OCI-LY7 (cell line): ENCODE measurements around the gene TMIE. TPM values are rescaled to one million over a fixed set of nuclear protein-coding genes. Genes with fewer than 3 reads are reported as not detected.

Source experiments
- BruUV-seq: library from RNA; stranded (reverse); fragments of 400-500 nt; replicated peaks from 2 replicates; lab custom pipeline; 2021; lab: Mats Ljungman, UMichigan
- CTCF ChIA-PET: fragments of 300-600 bp; sonication (Branson Sonifier 250); formaldehyde crosslinking; loops from one replicate; lab custom pipeline; 2022; ENCODE audit warnings: antibody characterized with exemption; ENCODE audit not compliant: unreplicated experiment; lab: Charles Lee
- POLR2A ChIA-PET: fragments of 300-600 bp; sonication (Branson Sonifier 250); formaldehyde crosslinking; loops from one replicate; lab custom pipeline; 2022; ENCODE audit warnings: antibody characterized with exemption; lab: Charles Lee
- DNase-seq: peaks from one replicate; pipeline ENCODE4 v3.0.0-alpha.2; 2015; ENCODE audit warnings: low spot score
- H2AFZ ChIP-seq: fragments of 200-600 bp; sonication (generic), shearing (Covaris generic); 2 replicates; pipeline ENCODE4 v1.6.1; 2014; ENCODE audit warnings: mild to moderate bottlenecking, antibody characterized with exemption, low read length, moderate library complexity
- H3K27ac ChIP-seq: fragments of 200-600 bp; sonication (generic); 2 replicates; pipeline ENCODE4 v1.5.1; 2014; ENCODE audit warnings: mixed run types, low read depth, mild to moderate bottlenecking, moderate library complexity, low read length, inconsistent platforms; ENCODE audit not compliant: poor library complexity, severe bottlenecking
- H3K36me3 ChIP-seq: fragments of 200-600 bp; sonication (generic); 2 replicates; pipeline ENCODE4 v1.6.1; 2014; ENCODE audit warnings: mild to moderate bottlenecking, antibody characterized with exemption, low read length, moderate library complexity, mixed read lengths; ENCODE audit not compliant: insufficient read depth
- H3K4me1 ChIP-seq: fragments of 200-600 bp; sonication (generic); 2 replicates; pipeline ENCODE4 v1.5.1; 2014; ENCODE audit warnings: mild to moderate bottlenecking, low read length; ENCODE audit not compliant: insufficient read depth, poor library complexity, severe bottlenecking
- H3K4me2 ChIP-seq: fragments of 200-600 bp; sonication (generic); 2 replicates; pipeline ENCODE4 v1.6.1; 2014; ENCODE audit warnings: mild to moderate bottlenecking, low read length
- H3K4me3 ChIP-seq: fragments of 200-600 bp; sonication (generic); 2 replicates; pipeline ENCODE4 v1.5.1; 2014; ENCODE audit warnings: mild to moderate bottlenecking, low read depth, low read length; ENCODE audit not compliant: poor library complexity, severe bottlenecking
- H3K79me2 ChIP-seq: fragments of 200-600 bp; sonication (generic); 2 replicates; pipeline ENCODE4 v1.6.1; 2016; ENCODE audit warnings: low read depth, mild to moderate bottlenecking, low read length, moderate library complexity, mixed read lengths; ENCODE audit not compliant: insufficient read depth
- H3K9me2 ChIP-seq: fragments of 200-600 bp; sonication (generic); 2 replicates; pipeline ENCODE4 v1.6.1; 2016; ENCODE audit warnings: mild to moderate bottlenecking, low read length, mixed read lengths; ENCODE audit not compliant: insufficient read depth
- H3K9me3 ChIP-seq: fragments of 200-600 bp; sonication (generic); 2 replicates; pipeline ENCODE4 v1.6.1; 2014; ENCODE audit warnings: mild to moderate bottlenecking, mixed run types, low read length, mixed read lengths
- H4K20me1 ChIP-seq: fragments of 200-600 bp; sonication (generic); 2 replicates; pipeline ENCODE4 v1.6.1; 2014; ENCODE audit warnings: mild to moderate bottlenecking, antibody characterized with exemption, low read length, moderate library complexity, mixed read lengths; ENCODE audit not compliant: insufficient read depth
- CTCF ChIP-seq: fragments of 200-600 bp; sonication (generic); conservative IDR thresholded peaks from 2 replicates; pipeline ENCODE4 v1.5.1; 2014; ENCODE audit warnings: mild to moderate bottlenecking, antibody characterized with exemption, low read length, moderate library complexity, mixed read lengths
- EZH2phosphoT487 ChIP-seq: fragments of 200-600 bp; sonication (generic); IDR thresholded peaks from 2 replicates; pipeline ENCODE4 v1.6.1; 2018; ENCODE audit warnings: low read depth, borderline replicate concordance, mild to moderate bottlenecking, mixed run types, antibody characterized with exemption, low read length, moderate library complexity, mixed read lengths
- intact Hi-C: fragments of 100-400 bp; cut with micrococcal nuclease; formaldehyde crosslinking; loops from one replicate; pipeline ENCODE4 v1.10.0; 2022; ENCODE audit not compliant: unreplicated experiment
- total RNA-seq, 2 experiments: library from RNA; depleted of rRNA in 1 of 2; stranded (reverse); fragments of >200 nt in 1 of 2; shearing (Covaris generic) in 1 of 2; gene quantifications; 2 replicates each; pipeline ENCODE4 v1.2.3, GENCODE V29; 2014 to 2022

Gene TMIE
- total RNA-seq, 2 experiments from 2014 or later: not detected

GRCh38 chr3:46682974-46683373, 18.2 kb upstream of the TMIE start:
- Histone ChIP-seq H2AFZ (no peak overlapping the region), H3K4me2 (no peak overlapping the region), H3K79me2 (no peaks in the 10 kb centered on the region), H3K9me3 (no peaks in the 10 kb centered on the region), H3K9me2 (no peaks in the 10 kb centered on the region), H3K36me3 (no peaks in the 10 kb centered on the region), H3K27ac (no peak overlapping the region), H3K4me1 (no peaks in the 10 kb centered on the region), H4K20me1 (no peaks in the 10 kb centered on the region), H3K4me3 (no peak overlapping the region)
- POLR2A ChIA-PET: no interaction called here
- CTCF ChIA-PET: no interaction called here
- BruUV-seq: no TSS peak
- intact Hi-C loops: no loop called here
- DNase-seq: no peak
- TF ChIP-seq CTCF (no peak), EZH2phosphoT487 (no peak)

- TF ChIP-seq CTCF (no peak), EZH2phosphoT487 (no peak)
- Histone ChIP-seq H3K9me3 (no peaks in the 10 kb centered on the region), H3K4me3 (no peak overlapping the region), H3K4me2 (no peak overlapping the region), H4K20me1 (no peaks in the 10 kb centered on the region), H3K9me2 (no peaks in the 10 kb centered on the region), H3K79me2 (no peaks in the 10 kb centered on the region), H3K36me3 (no peaks in the 10 kb centered on the region), H3K27ac (no peak overlapping the region), H3K4me1 (no peaks in the 10 kb centered on the region), H2AFZ (no peak overlapping the region)
- ChIA-PET POLR2A (no interaction called here), CTCF (no interaction called here)
- intact Hi-C loops: no loop called here
- no TSS peak for BruUV-seq
- DNase-seq: no peak
These were observed 16.3 kb upstream of the TMIE start for GRCh38 chr3:46684891-46685290.

GRCh38 chr3:46685446-46685845, 15.7 kb upstream of the TMIE start:
- Histone ChIP-seq H3K4me2 (no peak overlapping the region), H4K20me1 (no peaks in the 10 kb centered on the region), H3K36me3 (no peaks in the 10 kb centered on the region), H3K9me2 (no peaks in the 10 kb centered on the region), H3K79me2 (no peaks in the 10 kb centered on the region), H3K9me3 (no peaks in the 10 kb centered on the region), H3K27ac (no peak overlapping the region), H3K4me3 (no peak overlapping the region), H3K4me1 (no peaks in the 10 kb centered on the region), H2AFZ (no peak overlapping the region)
- CTCF ChIA-PET: no interaction called here
- DNase-seq: no peak
- POLR2A ChIA-PET: no interaction called here
- TF ChIP-seq CTCF (no peak), EZH2phosphoT487 (no peak)
- intact Hi-C loops: no loop called here
- no TSS peak for BruUV-seq
